ENCODE data around the gene OR4N5. TPM values are rescaled to one million over a fixed set of nuclear protein-coding genes. Genes with fewer than 3 reads are reported as not detected.
"Not testable (repeated sequence)": the region's sequence is repeated elsewhere in the genome, so short reads cannot be mapped to it uniquely, and the experiment has no call there.

OR4N5 gene
- total and polyA plus RNA-seq, 2 of the 8 experiments (the other 6 are each of a cell fraction or from before 2014, with no cell fraction given), result not detected

GRCh38 chr14:20174205-20174604 is 35.6 kb downstream of the OR4N5 start:
- H4K91ac ChIP-seq (replicated peaks; ENCODE audit: insufficient read length, low read length); H3K79me2 ChIP-seq (ENCODE audit: control insufficient read depth in 1 of 2, insufficient read depth in 2 of 2, low read length in 2 of 2); H3K27ac ChIP-seq (ENCODE audit: low read depth, low read length); H2BK12ac ChIP-seq (ENCODE audit: low read depth, low read length); H3K27me3 ChIP-seq (replicated peaks in 1 of 4; ENCODE audit: control insufficient read depth in 3 of 4, extremely low read depth in 1 of 4, insufficient read depth in 3 of 4, low read length in 3 of 4); H3K36me3 ChIP-seq (ENCODE audit: control insufficient read depth in 2 of 4, insufficient read depth in 4 of 4, low read length in 3 of 4); H4K8ac ChIP-seq (ENCODE audit: extremely low read depth, insufficient read depth, low read length); H2AK5ac ChIP-seq (ENCODE audit: low read depth, low read length); H3K14ac ChIP-seq (ENCODE audit: insufficient read length); H3K9ac ChIP-seq (replicated peaks in 1 of 4; ENCODE audit: extremely low read depth in 1 of 4, low read depth in 3 of 4, low read length in 3 of 4); H2BK15ac ChIP-seq (ENCODE audit: low read length); CTCF ChIA-PET (ENCODE audit: partially characterized antibody); H2BK20ac ChIP-seq (ENCODE audit: low read length); H3K23me2 ChIP-seq (ENCODE audit: low read depth, low read length); H4K20me1 ChIP-seq (replicated peaks in 1 of 2; ENCODE audit: control insufficient read depth in 1 of 2, insufficient read depth in 2 of 2, low read length in 2 of 2); H3K23ac ChIP-seq (ENCODE audit: insufficient read length); FAIRE-seq; H2AFZ ChIP-seq (ENCODE audit: low read length); H3K4me2 ChIP-seq (ENCODE audit: insufficient read depth in 1 of 2, low read depth in 2 of 2, low read length in 2 of 2); H2BK120ac ChIP-seq (replicated peaks; ENCODE audit: low read depth, low read length); H3K79me1 ChIP-seq (ENCODE audit: low read depth, low read length); H3K4ac ChIP-seq (replicated peaks; ENCODE audit: insufficient read length, low read depth, low read length); H3K4me1 ChIP-seq (replicated peaks in 1 of 4; ENCODE audit: control insufficient read depth in 3 of 4, insufficient read depth in 4 of 4, low read length in 3 of 4); H2BK5ac ChIP-seq (ENCODE audit: low read depth, low read length); H4K5ac ChIP-seq (ENCODE audit: insufficient read length, low read depth, low read length); H3K4me3 ChIP-seq (ENCODE audit: extremely low read depth in 1 of 4, insufficient read depth in 2 of 4, low read depth in 3 of 4, low read length in 4 of 4); DNase-seq (ENCODE audit: low read depth in 1 of 2, low spot score in 2 of 2); H3K18ac ChIP-seq (ENCODE audit: extremely low read depth, low read length); H3K56ac ChIP-seq (replicated peaks; ENCODE audit: insufficient read length, low read depth, low read length); POLR2A ChIA-PET (ENCODE audit: partially characterized antibody): not testable (repeated sequence)
- peaks cover 41 to 53% of the 10 kb centered on the region in 2 experiments for H3K9me3 ChIP-seq (ENCODE audit: insufficient read depth in 2 of 2, low read depth in 1 of 2, low read length in 1 of 2)
